Glutamatergic neuron (in vitro differentiated cells): ENCODE results near the gene UGT1A3. TPM values are rescaled to one million over a fixed set of nuclear protein-coding genes. Genes with fewer than 3 reads are reported as not detected.

ENCODE experiments used
- DNase-seq: peaks from one replicate; pipeline ENCODE4 v3.0.0; 2022
- H3K27ac Mint-ChIP-seq: one replicate; pipeline ENCODE4 v1.8.0; 2020; ENCODE audit warnings: mild to moderate bottlenecking, mixed read lengths, inconsistent platforms; ENCODE audit not compliant: unreplicated experiment
- H3K27me3 Mint-ChIP-seq: one replicate; pipeline ENCODE4 v1.8.0; 2020; ENCODE audit warnings: mild to moderate bottlenecking, moderate library complexity, mixed read lengths, inconsistent platforms; ENCODE audit not compliant: unreplicated experiment
- H3K36me3 Mint-ChIP-seq: one replicate; pipeline ENCODE4 v1.8.0; 2020; ENCODE audit warnings: mild to moderate bottlenecking, mixed read lengths, inconsistent platforms; ENCODE audit not compliant: unreplicated experiment
- H3K4me1 Mint-ChIP-seq: one replicate; pipeline ENCODE4 v1.8.0; 2020; ENCODE audit warnings: mild to moderate bottlenecking, low read depth, mixed read lengths, inconsistent platforms; ENCODE audit not compliant: unreplicated experiment
- H3K4me3 Mint-ChIP-seq: one replicate; pipeline ENCODE4 v1.8.0; 2020; ENCODE audit warnings: mild to moderate bottlenecking, mixed read lengths, inconsistent platforms; ENCODE audit not compliant: unreplicated experiment
- H3K9me3 Mint-ChIP-seq: one replicate; pipeline ENCODE4 v1.8.0; 2020; ENCODE audit warnings: mild to moderate bottlenecking, moderate library complexity, mixed read lengths, inconsistent platforms; ENCODE audit not compliant: unreplicated experiment
- total RNA-seq: library from RNA; stranded (reverse); fragmentation: NEBNext Ultra II Directional; extraction: Animal tissue kit (Norgen Biotek cat#: 25700); gene quantifications from one replicate; pipeline ENCODE4 v1.2.1, GENCODE V29; 2021; ENCODE audit not compliant: unreplicated experiment
- TF ChIP-seq, protein P1 (sequence below): fragments of 200-600 bp; sonication (generic); IDR thresholded peaks from one replicate; pipeline ENCODE4 v1.5.0; 2021; ENCODE audit not compliant: partially characterized antibody, unreplicated experiment

The UGT1A3 gene
- total RNA-seq, 1 donor from 2014 or later, result not detected

DNA sequence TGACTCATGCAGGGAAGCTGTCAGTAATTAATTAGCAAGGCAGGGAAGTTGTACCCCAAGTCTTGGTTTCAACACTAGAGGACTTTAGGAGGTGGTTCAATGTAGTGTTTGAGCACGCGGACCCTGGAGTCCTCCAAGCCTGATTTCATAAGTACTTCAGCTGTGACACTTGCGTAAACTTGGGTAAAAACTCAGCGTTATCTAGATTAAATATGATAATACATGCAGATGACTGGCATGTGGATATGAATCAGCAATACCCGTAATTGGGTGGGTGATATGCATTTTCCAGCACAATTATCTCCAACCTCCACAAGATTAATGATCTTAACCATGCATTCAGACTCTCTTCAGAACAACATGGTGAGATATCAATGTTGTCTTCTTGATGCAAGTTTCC is 41.9 kb upstream of the UGT1A3 start:
- no peaks in the 10 kb centered on the region for H3K4me1 Mint-ChIP-seq
- no peak overlapping the region for H3K27ac Mint-ChIP-seq
- no peaks in the 10 kb centered on the region for H3K36me3 Mint-ChIP-seq
- TF ChIP-seq, protein P1, sequence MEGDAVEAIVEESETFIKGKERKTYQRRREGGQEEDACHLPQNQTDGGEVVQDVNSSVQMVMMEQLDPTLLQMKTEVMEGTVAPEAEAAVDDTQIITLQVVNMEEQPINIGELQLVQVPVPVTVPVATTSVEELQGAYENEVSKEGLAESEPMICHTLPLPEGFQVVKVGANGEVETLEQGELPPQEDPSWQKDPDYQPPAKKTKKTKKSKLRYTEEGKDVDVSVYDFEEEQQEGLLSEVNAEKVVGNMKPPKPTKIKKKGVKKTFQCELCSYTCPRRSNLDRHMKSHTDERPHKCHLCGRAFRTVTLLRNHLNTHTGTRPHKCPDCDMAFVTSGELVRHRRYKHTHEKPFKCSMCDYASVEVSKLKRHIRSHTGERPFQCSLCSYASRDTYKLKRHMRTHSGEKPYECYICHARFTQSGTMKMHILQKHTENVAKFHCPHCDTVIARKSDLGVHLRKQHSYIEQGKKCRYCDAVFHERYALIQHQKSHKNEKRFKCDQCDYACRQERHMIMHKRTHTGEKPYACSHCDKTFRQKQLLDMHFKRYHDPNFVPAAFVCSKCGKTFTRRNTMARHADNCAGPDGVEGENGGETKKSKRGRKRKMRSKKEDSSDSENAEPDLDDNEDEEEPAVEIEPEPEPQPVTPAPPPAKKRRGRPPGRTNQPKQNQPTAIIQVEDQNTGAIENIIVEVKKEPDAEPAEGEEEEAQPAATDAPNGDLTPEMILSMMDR, result no peak
- no peaks in the 10 kb centered on the region for H3K27me3 Mint-ChIP-seq
- DNase-seq, result no peak
- peaks cover 4% of the 10 kb centered on the region for H3K9me3 Mint-ChIP-seq
- H3K4me3 Mint-ChIP-seq, result no peak overlapping the region

DNA sequence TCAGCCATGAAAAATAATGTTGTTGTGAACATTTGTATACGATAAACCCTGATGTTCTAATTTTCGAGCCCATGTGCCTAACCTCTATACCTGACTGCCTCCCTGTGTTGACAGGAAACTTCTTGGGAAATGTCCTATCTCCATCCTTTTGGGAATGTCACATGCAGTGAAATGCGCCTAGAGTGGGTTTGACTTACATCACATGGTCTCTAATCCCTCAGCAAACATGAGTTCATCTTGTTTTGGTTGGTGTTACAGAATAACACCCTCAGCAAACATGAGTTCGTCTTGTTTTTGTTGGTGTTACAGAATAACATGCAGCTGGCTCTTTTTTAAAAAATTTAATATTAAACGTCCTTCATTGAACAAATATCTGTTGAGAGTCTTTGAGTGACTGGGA is 40.5 kb upstream of the UGT1A3 start:
- Mint-ChIP-seq H3K9me3 (peaks cover 4% of the 10 kb centered on the region), H3K27me3 (no peaks in the 10 kb centered on the region), H3K4me3 (no peak overlapping the region), H3K4me1 (no peaks in the 10 kb centered on the region), H3K27ac (no peak overlapping the region), H3K36me3 (no peaks in the 10 kb centered on the region)
- TF ChIP-seq, protein P1, result no peak
- DNase-seq, result no peak

DNA sequence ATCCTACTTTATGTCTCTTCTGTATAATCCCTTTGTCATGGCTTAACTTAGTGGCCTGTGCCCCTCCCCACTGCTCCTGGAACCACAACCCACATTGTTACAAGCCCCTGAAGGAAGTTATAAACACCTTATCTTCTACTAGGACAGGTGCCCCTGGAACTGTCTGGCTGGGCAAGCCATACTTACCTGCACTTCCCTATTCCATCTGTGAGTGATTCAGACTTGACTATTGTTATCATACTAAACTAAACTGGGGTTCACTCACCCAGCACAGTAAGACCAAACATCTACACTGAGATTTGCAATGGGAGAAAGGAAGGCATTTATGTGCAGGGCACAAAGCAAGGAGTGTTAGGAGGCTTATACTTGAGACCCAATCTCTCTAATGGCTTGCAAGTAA is 39.8 kb upstream of the UGT1A3 start:
- Mint-ChIP-seq H3K4me3 (no peak overlapping the region), H3K27me3 (no peaks in the 10 kb centered on the region), H3K36me3 (no peaks in the 10 kb centered on the region), H3K9me3 (peaks cover 4% of the 10 kb centered on the region), H3K27ac (no peak overlapping the region), H3K4me1 (no peaks in the 10 kb centered on the region)
- no peak for DNase-seq
- TF ChIP-seq, protein P1, result no peak

DNA sequence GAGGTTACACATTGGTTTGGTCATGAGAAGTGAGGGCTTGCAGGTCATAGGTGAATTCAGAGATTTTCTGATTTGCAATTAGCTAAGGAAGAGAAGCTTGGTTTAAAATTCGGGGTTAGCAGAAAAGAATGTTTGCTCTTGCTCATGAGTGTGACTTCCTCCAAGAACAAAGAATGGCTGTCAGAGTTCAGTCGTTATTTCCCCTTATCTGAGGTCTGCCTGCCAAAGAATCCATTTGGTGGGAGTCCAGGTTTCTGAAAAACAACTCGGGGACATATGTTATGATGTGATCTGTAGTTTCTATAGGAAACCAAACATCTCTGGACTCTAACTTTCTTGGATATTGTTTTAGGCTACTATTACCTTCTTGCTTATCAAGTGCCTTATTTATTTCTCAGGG is 39.3 kb upstream of the UGT1A3 start:
- H3K4me1 Mint-ChIP-seq, result no peaks in the 10 kb centered on the region
- TF ChIP-seq, protein P1, result no peak
- H3K4me3 Mint-ChIP-seq, result no peak overlapping the region
- H3K36me3 Mint-ChIP-seq, result no peaks in the 10 kb centered on the region
- H3K9me3 Mint-ChIP-seq, result peaks cover 4% of the 10 kb centered on the region
- H3K27me3 Mint-ChIP-seq, result no peaks in the 10 kb centered on the region
- DNase-seq, result no peak
- no peak overlapping the region for H3K27ac Mint-ChIP-seq

DNA sequence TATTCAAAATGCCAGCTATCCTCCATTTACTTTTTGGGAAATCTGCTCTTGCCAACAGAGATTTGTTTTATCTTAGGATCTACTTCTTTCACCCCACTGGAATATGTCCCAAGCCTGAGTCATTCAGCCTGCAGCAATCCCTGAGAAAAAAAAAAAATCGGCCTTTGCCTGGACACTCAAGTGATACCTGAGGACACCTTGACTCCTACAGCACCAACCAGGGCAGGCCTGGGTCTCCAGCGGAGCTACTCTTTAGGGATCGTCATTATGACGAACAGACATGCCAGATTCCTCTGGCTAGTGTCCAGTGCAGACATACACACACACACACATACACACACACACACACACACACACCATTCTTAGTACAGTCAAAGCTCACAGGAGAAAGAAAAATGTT is 38.4 kb upstream of the UGT1A3 start:
- Mint-ChIP-seq H3K4me1 (no peaks in the 10 kb centered on the region), H3K4me3 (no peak overlapping the region), H3K27me3 (no peaks in the 10 kb centered on the region), H3K9me3 (peaks cover 4% of the 10 kb centered on the region), H3K27ac (no peak overlapping the region), H3K36me3 (no peaks in the 10 kb centered on the region)
- DNase-seq, result no peak
- TF ChIP-seq, protein P1, result no peak
